Endothelial cell of umbilical vein (primary cell): ENCODE results near the gene PID1. TPM values are rescaled to one million over a fixed set of nuclear protein-coding genes. Genes with fewer than 3 reads are reported as not detected.

ENCODE experiments used
- BruUV-seq: library from RNA; stranded (reverse); fragments of 400-500 nt; replicated peaks from 2 replicates; lab custom pipeline; 2021; lab: Mats Ljungman, UMichigan
- CTCF ChIA-PET: fragments of 300-600, 350-600 bp; sonication (Branson Sonifier 250); formaldehyde crosslinking; loops from one replicate; lab custom pipeline; 2021; ENCODE audit warnings: antibody characterized with exemption, inconsistent platforms; lab: Charles Lee
- POLR2A ChIA-PET: fragments of 300-600, 350-600 bp; sonication (Branson Sonifier 250); formaldehyde crosslinking; loops from one replicate; lab custom pipeline; 2021; ENCODE audit warnings: antibody characterized with exemption, inconsistent platforms; lab: Charles Lee
- DNase-seq: peaks from one replicate; pipeline ENCODE4 v3.0.0-alpha.2; 2011; ENCODE audit warnings: low read depth, low spot score
- FAIRE-seq: peaks from 2 replicates; lab custom pipeline; 2011; peaks lifted over from hg19 to GRCh38; lab: Jason Lieb, UNC
- H2AFZ ChIP-seq: 2 replicates; pipeline ENCODE4 v1.6.0; 2012; ENCODE audit warnings: low read depth, low read length, control low read depth, inconsistent platforms
- H3K27ac ChIP-seq: 2 replicates; pipeline ENCODE4 v1.5.1; 2011; ENCODE audit warnings: low read depth, mild to moderate bottlenecking, control low read depth, low read length, moderate library complexity; ENCODE audit not compliant: insufficient read depth
- H3K27me3 ChIP-seq, 2 experiments: 2 replicates each; pipeline versions ENCODE4 v1.6.0 to v1.6.1; 2011; ENCODE audit warnings: low read length in 2 of 2, mixed read lengths in 1 of 2; ENCODE audit not compliant: control insufficient read depth in 2 of 2, insufficient read depth in 2 of 2
- H3K36me3 ChIP-seq, 2 experiments: 2 replicates in 1 of 2; 3 replicates in 1 of 2; pipeline ENCODE4 v1.5.1; 2011; ENCODE audit warnings: low read length in 2 of 2, mild to moderate bottlenecking in 1 of 2, moderate library complexity in 1 of 2; ENCODE audit not compliant: control insufficient read depth in 2 of 2, insufficient read depth in 2 of 2; ENCODE audit errors: extremely low read depth in 1 of 2
- H3K4me1 ChIP-seq: 3 replicates; pipeline ENCODE4 v1.5.1; 2011; ENCODE audit warnings: mild to moderate bottlenecking, low read length; ENCODE audit not compliant: control insufficient read depth, insufficient read depth; ENCODE audit errors: extremely low read depth
- H3K4me2 ChIP-seq: 2 replicates; pipeline ENCODE4 v1.6.1; 2011; ENCODE audit warnings: low read length, control low read depth, mixed read lengths; ENCODE audit not compliant: insufficient read depth
- H3K4me3 ChIP-seq, 3 experiments: fragments of 200-600 bp in 1 of 3; sonication (generic), shearing (Covaris generic) in 1 of 3; replicated peaks in 1 of 3; 2 replicates each; pipeline ENCODE4 v1.5.1; 2011 to 2016; ENCODE audit warnings: control low read depth in 3 of 3, low read length in 3 of 3, mild to moderate bottlenecking in 2 of 3, inconsistent platforms in 1 of 3, low read depth in 1 of 3, moderate library complexity in 1 of 3; ENCODE audit not compliant: insufficient read depth in 1 of 3
- H3K79me2 ChIP-seq: 2 replicates; pipeline ENCODE4 v1.6.0; 2012; ENCODE audit warnings: low read length, inconsistent platforms; ENCODE audit not compliant: control insufficient read depth, insufficient read depth
- H3K9ac ChIP-seq: replicated peaks from 2 replicates; pipeline ENCODE3; 2011; ENCODE audit warnings: low read length, control low read depth; ENCODE audit not compliant: insufficient read depth; ENCODE audit errors: extremely low read depth
- H3K9me1 ChIP-seq: replicated peaks from 3 replicates; pipeline ENCODE4 v1.6.0; 2011; ENCODE audit warnings: mild to moderate bottlenecking, low read length; ENCODE audit not compliant: control insufficient read depth, insufficient read depth; ENCODE audit errors: extremely low read depth
- H3K9me3 ChIP-seq: replicated peaks from 2 replicates; pipeline ENCODE4 v1.5.1; 2012; ENCODE audit warnings: low read length, inconsistent platforms; ENCODE audit not compliant: control insufficient read depth, insufficient read depth
- H4K20me1 ChIP-seq: replicated peaks from 2 replicates; pipeline ENCODE3; 2011; ENCODE audit warnings: mild to moderate bottlenecking, low read length; ENCODE audit not compliant: control insufficient read depth, insufficient read depth; ENCODE audit errors: extremely low read depth
- CTCF ChIP-seq, 2 donors: IDR thresholded peaks; 1 replicate in 1 of 2; 2 replicates in 1 of 2; pipeline ENCODE4 v1.5.1; 2011; ENCODE audit warnings: low read length in 2 of 2, mild to moderate bottlenecking in 2 of 2, moderate library complexity in 2 of 2, control low read depth in 1 of 2, inconsistent platforms in 1 of 2, low read depth in 1 of 2; ENCODE audit not compliant: insufficient read depth in 1 of 2; ENCODE audit errors: extremely low read depth in 1 of 2
- EZH2 ChIP-seq: IDR thresholded peaks from 2 replicates; pipeline ENCODE4 v1.6.1; 2012; ENCODE audit warnings: borderline replicate concordance, low read depth, mild to moderate bottlenecking, moderate library complexity, low read length, inconsistent platforms; ENCODE audit not compliant: severe bottlenecking
- FOS ChIP-seq: IDR thresholded peaks from 2 replicates; pipeline ENCODE4 v1.6.1; 2011; ENCODE audit warnings: mild to moderate bottlenecking, low read length, moderate library complexity, borderline replicate concordance; ENCODE audit not compliant: insufficient read depth
- GATA2 ChIP-seq: IDR thresholded peaks from 2 replicates; pipeline ENCODE4 v1.7.0; 2011; ENCODE audit warnings: low read depth, mild to moderate bottlenecking, moderate library complexity, mixed read lengths, low read length; ENCODE audit not compliant: insufficient read length, insufficient read depth
- JUN ChIP-seq: IDR thresholded peaks from 2 replicates; pipeline ENCODE4 v1.6.1; 2011; ENCODE audit warnings: borderline replicate concordance, low read depth; ENCODE audit not compliant: insufficient read length, insufficient read depth
- MYC ChIP-seq: IDR thresholded peaks from one replicate; pipeline ENCODE4 v1.6.1; 2011; ENCODE audit warnings: mild to moderate bottlenecking, low read depth, low read length
- POLR2A ChIP-seq: IDR thresholded peaks from 2 replicates; pipeline ENCODE4 v1.6.1; 2012; ENCODE audit warnings: low read depth, mild to moderate bottlenecking, control low read depth, low read length
- POLR2AphosphoS5 ChIP-seq: IDR thresholded peaks from 2 replicates; pipeline ENCODE4 v1.6.1; 2012; ENCODE audit warnings: low read depth, mild to moderate bottlenecking, control low read depth, low read length, moderate library complexity; ENCODE audit not compliant: insufficient read depth
- dilution Hi-C: fragments of 300-500 bp; cut with MboI; formaldehyde crosslinking; loops from one replicate; pipeline ENCODE4 v1.15.0; 2019; ENCODE audit warnings: low sequenced_read_pairs; ENCODE audit not compliant: extremely low pct_ligation_motif_present
- intact Hi-C: fragments of 100-400 bp; cut with micrococcal nuclease; formaldehyde crosslinking; loops from one replicate; pipeline ENCODE4 v1.10.0; 2022
- polyA plus RNA-seq, 4 experiments: library from polyadenylated mRNA; depleted of rRNA in 3 of 4; stranded (reverse) in 3 of 4; unstranded in 1 of 4; fragments of >200 nt; gene quantifications; 2 replicates each; pipeline versions ENCODE4 v1.2.1 to v1.2.3, GENCODE V29; 2011 to 2012; ENCODE audit warnings: missing spikeins in 1 of 4
- total RNA-seq: library from RNA; stranded (reverse); gene quantifications from 2 replicates; pipeline ENCODE4 v1.2.3, GENCODE V29; 2021
- TF ChIP-seq, protein P1 (sequence below): IDR thresholded peaks from 2 replicates; pipeline ENCODE4 v1.6.1; 2011; ENCODE audit not compliant: insufficient read depth, insufficient read length

Gene PID1
- total and polyA plus RNA-seq, 2 donors (not counting 3 experiments of a cell fraction or from before 2014, with no cell fraction given): not detected

DNA sequence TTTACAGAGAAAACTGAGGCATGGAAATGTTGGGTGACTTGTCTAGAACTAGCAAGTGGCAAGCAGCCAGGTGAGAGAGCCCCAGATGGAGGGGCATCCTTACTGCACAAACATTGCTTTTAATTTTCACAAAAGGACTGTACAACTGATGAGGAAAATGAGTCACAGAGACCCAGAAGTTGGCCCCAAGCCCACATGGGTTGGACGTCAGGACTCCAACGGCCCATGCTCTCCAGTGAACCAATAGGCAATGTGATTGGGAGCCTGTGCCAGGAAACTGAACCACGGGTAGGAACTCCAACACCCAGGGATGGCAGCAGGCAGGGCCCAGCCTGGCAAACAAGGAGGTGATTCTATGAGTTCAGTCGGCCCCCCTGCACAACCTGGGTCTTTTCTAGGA, 50.8 kb downstream of the PID1 start:
- dilution Hi-C loops (no loop called here), intact Hi-C loops (no loop called here)
- Histone ChIP-seq H3K4me2 (no peak overlapping the region), H3K36me3 (no peaks in the 10 kb centered on the region), H4K20me1 (no peaks in the 10 kb centered on the region), H3K4me1 (no peaks in the 10 kb centered on the region), H3K9me3 (peaks cover 4% of the 10 kb centered on the region), H3K27ac (no peak overlapping the region), H3K9me1 (no peaks in the 10 kb centered on the region), H3K79me2 (no peaks in the 10 kb centered on the region), H3K9ac (no peak overlapping the region), H2AFZ (no peak overlapping the region), H3K27me3 (no peaks in the 10 kb centered on the region), H3K4me3 (no peak overlapping the region)
- BruUV-seq: no TSS peak
- FAIRE-seq (no peak), DNase-seq (no peak)
- ChIA-PET CTCF (no interaction called here), POLR2A (no interaction called here)
- TF ChIP-seq POLR2A (no peak), JUN (no peak), EZH2 (no peak), FOS (no peak), MYC (no peak), GATA2 (no peak), CTCF (IDR thresholded peaks at IDR 0.05; ENCODE audit: extremely low read depth in 1 of 2, insufficient read depth in 1 of 2, low read depth in 1 of 2, low read length in 2 of 2) (no peak), POLR2AphosphoS5 (no peak)
- TF ChIP-seq, protein P1, sequence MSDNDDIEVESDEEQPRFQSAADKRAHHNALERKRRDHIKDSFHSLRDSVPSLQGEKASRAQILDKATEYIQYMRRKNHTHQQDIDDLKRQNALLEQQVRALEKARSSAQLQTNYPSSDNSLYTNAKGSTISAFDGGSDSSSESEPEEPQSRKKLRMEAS: no peak
